GM12801 (cell line): ENCODE measurements around the gene NR4A3.

Experiments used
- CTCF ChIP-seq: IDR thresholded peaks from one replicate; pipeline ENCODE4 v1.5.1; 2011; ENCODE audit warnings: control low read depth; ENCODE audit not compliant: insufficient read length; ENCODE audit errors: extremely low read depth

Gene NR4A3

GRCh38 chr9:99840072-99840471, 18.4 kb downstream of the NR4A3 start:
- TF ChIP-seq CTCF: no peak

GRCh38 chr9:99845063-99845462, 23.4 kb downstream of the NR4A3 start:
- TF ChIP-seq CTCF: no peak

GRCh38 chr9:99848447-99848846, 26.8 kb downstream of the NR4A3 start:
- TF ChIP-seq CTCF: no peak

- TF ChIP-seq CTCF: no peak
Measured at GRCh38 chr9:99850736-99851499, 29.2 kb downstream of the NR4A3 start.

- TF ChIP-seq CTCF: no peak
Measured at GRCh38 chr9:99851500-99851822, 29.8 kb downstream of the NR4A3 start.

- TF ChIP-seq CTCF: no peak
Measured at GRCh38 chr9:99852617-99853016, 30.9 kb downstream of the NR4A3 start.

GRCh38 chr9:99855467-99856176, 33.9 kb downstream of the NR4A3 start:
- TF ChIP-seq CTCF: no peak
